ENCODE measurements around the gene MON2.

GRCh38 chr12:62434494-62435302 lies 31.9 kb upstream of the MON2 start:
- TF ChIP-seq POLR2A (IDR thresholded peaks at IDR 0.05; ENCODE audit: low read depth, low read length) (no peak), CTCF (IDR thresholded peaks at IDR 0.05; ENCODE audit: extremely low read depth in 1 of 2, insufficient read depth in 1 of 2, low read depth in 1 of 2, low read length in 2 of 2) (no peak), EZH2 (IDR thresholded peaks at IDR 0.05; ENCODE audit: borderline replicate concordance, low read depth, low read length, severe bottlenecking) (no peak)

All from endothelial cell of umbilical vein (primary cell).